Endothelial cell of umbilical vein (primary cell): ENCODE data around the gene ZNF697.
"Not testable (repeated sequence)": the region's sequence is repeated elsewhere in the genome, so short reads cannot be mapped to it uniquely, and the experiment has no call there.

ENCODE experiments used
- FOS ChIP-seq: IDR thresholded peaks from 2 replicates; pipeline ENCODE4 v1.6.1; 2011; ENCODE audit warnings: mild to moderate bottlenecking, low read length, moderate library complexity, borderline replicate concordance; ENCODE audit not compliant: insufficient read depth
- GATA2 ChIP-seq: IDR thresholded peaks from 2 replicates; pipeline ENCODE4 v1.7.0; 2011; ENCODE audit warnings: low read depth, mild to moderate bottlenecking, moderate library complexity, mixed read lengths, low read length; ENCODE audit not compliant: insufficient read length, insufficient read depth
- POLR2A ChIP-seq: IDR thresholded peaks from 2 replicates; pipeline ENCODE4 v1.6.1; 2012; ENCODE audit warnings: low read depth, mild to moderate bottlenecking, control low read depth, low read length
- TF ChIP-seq, protein P1 (sequence below), 2 donors: IDR thresholded peaks; 1 replicate in 1 of 2; 2 replicates in 1 of 2; pipeline ENCODE4 v1.5.1; 2011; ENCODE audit warnings: low read length in 2 of 2, mild to moderate bottlenecking in 2 of 2, moderate library complexity in 2 of 2, control low read depth in 1 of 2, inconsistent platforms in 1 of 2, low read depth in 1 of 2; ENCODE audit not compliant: insufficient read depth in 1 of 2; ENCODE audit errors: extremely low read depth in 1 of 2
- TF ChIP-seq, protein P2 (sequence below): IDR thresholded peaks from 2 replicates; pipeline ENCODE4 v1.6.1; 2011; ENCODE audit not compliant: insufficient read depth, insufficient read length

DNA sequence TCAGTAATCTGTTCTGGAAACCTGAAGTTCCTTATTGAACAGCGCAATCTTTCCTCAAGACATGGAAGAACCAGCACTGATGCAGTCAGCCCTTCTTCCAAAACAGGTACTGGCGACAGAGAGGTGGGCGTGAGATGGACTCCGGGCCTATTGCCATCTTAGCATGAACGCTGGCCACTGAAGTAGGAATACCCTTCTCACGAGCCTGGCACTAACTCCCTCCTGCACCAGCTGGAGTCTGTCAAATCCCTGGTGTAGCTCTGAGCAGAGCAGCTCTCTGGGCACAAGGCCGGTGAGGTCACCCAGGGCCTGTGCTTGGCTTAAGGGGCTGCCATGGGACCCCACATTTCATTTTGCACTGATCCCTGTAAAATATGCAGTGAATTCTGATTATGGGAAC is 33.0 kb downstream of the ZNF697 start:
- TF ChIP-seq, protein P1, sequence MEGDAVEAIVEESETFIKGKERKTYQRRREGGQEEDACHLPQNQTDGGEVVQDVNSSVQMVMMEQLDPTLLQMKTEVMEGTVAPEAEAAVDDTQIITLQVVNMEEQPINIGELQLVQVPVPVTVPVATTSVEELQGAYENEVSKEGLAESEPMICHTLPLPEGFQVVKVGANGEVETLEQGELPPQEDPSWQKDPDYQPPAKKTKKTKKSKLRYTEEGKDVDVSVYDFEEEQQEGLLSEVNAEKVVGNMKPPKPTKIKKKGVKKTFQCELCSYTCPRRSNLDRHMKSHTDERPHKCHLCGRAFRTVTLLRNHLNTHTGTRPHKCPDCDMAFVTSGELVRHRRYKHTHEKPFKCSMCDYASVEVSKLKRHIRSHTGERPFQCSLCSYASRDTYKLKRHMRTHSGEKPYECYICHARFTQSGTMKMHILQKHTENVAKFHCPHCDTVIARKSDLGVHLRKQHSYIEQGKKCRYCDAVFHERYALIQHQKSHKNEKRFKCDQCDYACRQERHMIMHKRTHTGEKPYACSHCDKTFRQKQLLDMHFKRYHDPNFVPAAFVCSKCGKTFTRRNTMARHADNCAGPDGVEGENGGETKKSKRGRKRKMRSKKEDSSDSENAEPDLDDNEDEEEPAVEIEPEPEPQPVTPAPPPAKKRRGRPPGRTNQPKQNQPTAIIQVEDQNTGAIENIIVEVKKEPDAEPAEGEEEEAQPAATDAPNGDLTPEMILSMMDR (IDR thresholded peaks at IDR 0.05; ENCODE audit: extremely low read depth in 1 of 2, insufficient read depth in 1 of 2, low read depth in 1 of 2, low read length in 2 of 2): not testable (repeated sequence)
- TF ChIP-seq POLR2A, GATA2, FOS: not testable (repeated sequence)
- TF ChIP-seq, protein P2, sequence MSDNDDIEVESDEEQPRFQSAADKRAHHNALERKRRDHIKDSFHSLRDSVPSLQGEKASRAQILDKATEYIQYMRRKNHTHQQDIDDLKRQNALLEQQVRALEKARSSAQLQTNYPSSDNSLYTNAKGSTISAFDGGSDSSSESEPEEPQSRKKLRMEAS: not testable (repeated sequence)
